Umbilical cord (tissue), 2 donors: ENCODE data around the gene MRPL20. TPM values are rescaled to one million over a fixed set of nuclear protein-coding genes. Genes with fewer than 3 reads are reported as not detected.
"Not testable (repeated sequence)": the region's sequence is repeated elsewhere in the genome, so short reads cannot be mapped to it uniquely, and the experiment has no call there.

Source experiments
- DNase-seq: peaks from one replicate; pipeline ENCODE4 v3.0.0-alpha.2; 2015; ENCODE audit warnings: low spot score
- total RNA-seq: library from RNA; depleted of rRNA; stranded (reverse); fragments of >200 nt; gene quantifications from one replicate; pipeline ENCODE4 v1.2.3, GENCODE V29; 2014; ENCODE audit warnings: low replicate concordance; ENCODE audit not compliant: insufficient read depth

MRPL20 gene
- total RNA-seq, 1 donor from 2014 or later = 68.4 TPM

- no peak for DNase-seq
Observed at GRCh38 chr1:1437033-1437903, 30.2 kb upstream of the MRPL20 start.

DNA sequence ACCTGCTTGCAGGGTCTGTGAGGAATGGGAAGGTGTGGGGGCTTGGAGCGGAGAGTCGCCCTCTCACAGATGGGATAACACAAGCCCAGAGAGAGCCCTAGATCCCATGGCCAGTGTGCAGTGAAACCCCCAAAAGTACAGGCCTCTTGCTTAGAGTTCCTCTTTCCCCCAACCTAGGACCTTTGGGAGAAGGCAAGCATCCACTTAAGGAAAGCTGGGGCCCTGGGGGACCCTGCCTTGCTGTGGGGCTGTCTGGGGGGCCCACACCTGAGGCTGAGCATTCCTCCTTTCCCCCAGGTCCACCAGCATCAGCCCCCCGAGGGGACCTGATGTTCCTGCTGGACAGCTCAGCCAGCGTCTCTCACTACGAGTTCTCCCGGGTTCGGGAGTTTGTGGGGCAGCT lies 29.5 kb upstream of the MRPL20 start:
- DNase-seq = no peak

DNA sequence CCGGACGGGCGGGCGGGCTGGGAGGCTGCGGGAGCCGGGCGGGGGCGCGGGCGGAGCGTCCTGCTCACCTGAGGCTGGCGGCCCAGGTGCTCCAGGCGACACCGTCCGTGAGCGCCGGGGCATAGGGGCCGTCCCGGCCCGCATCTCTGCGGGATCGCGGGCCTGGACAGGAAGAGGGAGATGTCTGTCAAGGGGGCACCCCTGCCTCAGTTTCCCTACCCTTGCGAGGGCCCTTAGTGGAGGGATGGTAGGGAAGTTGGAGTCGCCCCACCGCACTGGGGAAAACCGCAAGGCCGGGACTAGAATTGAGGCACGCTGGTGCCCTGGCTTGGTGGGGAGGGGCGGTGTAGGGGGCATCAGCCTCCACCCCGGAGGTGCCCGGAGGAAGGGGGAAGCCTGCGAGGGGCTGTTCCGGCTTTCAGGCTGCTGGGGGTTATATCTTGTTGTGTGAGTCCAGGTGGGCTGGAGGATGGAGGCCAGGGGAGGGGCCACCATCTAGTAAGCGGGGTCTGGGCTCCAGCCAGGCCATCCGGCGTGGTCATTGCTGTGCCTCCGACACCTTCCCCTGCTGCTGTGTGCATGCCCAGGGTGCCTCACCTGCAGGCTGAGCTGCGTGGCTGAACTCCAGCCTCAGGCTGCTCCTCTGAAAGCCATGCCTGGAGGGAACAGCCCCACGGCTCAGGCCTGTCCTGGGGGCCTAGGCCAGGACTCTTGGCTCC lies 29.0 kb upstream of the MRPL20 start:
- DNase-seq = no peak

GRCh38 chr1:1435106-1435903 lies 28.2 kb upstream of the MRPL20 start, which contains the start of gene VWA1:
Gene VWA1, plus strand, starts transcription at chr1:1435690. Its CDS starts 59 bp downstream, at chr1:1435749.
- DNase-seq = peak; percentile 80

- no peak for DNase-seq
Observed at GRCh38 chr1:1434824-1435105, 27.7 kb upstream of the MRPL20 start.

GRCh38 chr1:1434131-1434823 lies 27.2 kb upstream of the MRPL20 start:
- peak; percentile 63 for DNase-seq

DNA sequence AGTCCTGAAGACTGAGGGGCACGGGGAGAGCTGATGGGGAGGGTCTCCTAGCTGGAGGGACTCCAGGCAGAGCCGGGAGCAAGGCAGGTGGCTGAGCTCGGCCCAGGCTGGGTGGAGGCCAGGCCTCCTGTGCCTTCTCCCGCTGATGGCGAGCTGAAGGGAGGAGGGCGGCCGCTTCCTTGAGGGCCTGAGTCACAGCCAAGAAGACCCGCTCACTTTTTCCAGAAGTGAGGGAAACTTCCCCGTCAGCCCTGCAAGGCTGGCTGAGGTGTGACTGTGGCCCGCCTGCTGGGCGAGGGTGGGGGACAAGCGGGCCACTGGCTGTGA lies 26.7 kb upstream of the MRPL20 start:
- peak; percentile 59 for DNase-seq

DNA sequence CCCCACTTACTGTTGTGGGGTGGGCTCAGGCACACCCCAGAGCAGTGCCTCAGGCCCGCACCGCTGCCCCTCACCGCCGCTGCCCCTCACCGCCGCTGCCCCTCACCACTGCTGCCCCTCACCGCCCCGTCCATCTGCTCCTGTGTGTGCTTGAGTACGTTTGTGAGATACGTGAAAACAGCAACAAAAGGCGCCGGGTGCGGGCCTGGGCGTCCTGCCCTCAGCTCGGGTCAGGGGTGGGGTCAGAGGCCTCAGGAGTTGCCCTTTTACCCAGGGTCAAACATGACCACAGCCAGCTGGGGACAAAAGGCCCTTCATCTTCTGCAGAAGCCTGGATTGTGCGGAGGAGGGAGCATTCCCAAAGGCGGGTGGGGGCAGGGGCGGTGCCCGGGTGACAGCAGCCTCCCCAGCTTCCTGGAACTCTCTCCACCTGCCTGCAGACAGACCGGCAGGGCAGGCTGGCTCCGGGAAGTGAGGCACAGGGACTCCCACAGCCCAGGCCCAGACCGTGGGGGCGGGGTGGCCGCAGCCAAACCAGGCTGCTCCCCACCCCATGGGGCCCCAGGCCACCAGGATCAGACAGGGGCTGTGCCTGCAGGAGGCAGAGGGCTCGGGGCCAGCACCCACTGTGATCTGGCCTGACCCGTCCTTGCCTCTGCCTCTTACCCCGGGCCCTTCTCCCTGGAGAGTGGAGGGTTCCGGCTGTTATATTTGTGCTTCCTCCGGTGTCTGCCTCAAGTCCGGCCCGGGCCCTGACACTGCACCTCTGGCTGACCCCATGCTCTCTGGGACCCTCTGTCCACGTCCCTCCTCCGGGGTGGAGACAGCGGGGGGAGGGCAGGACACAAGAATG lies 26.1 kb upstream of the MRPL20 start:
- DNase-seq = peak; percentile 63

DNA sequence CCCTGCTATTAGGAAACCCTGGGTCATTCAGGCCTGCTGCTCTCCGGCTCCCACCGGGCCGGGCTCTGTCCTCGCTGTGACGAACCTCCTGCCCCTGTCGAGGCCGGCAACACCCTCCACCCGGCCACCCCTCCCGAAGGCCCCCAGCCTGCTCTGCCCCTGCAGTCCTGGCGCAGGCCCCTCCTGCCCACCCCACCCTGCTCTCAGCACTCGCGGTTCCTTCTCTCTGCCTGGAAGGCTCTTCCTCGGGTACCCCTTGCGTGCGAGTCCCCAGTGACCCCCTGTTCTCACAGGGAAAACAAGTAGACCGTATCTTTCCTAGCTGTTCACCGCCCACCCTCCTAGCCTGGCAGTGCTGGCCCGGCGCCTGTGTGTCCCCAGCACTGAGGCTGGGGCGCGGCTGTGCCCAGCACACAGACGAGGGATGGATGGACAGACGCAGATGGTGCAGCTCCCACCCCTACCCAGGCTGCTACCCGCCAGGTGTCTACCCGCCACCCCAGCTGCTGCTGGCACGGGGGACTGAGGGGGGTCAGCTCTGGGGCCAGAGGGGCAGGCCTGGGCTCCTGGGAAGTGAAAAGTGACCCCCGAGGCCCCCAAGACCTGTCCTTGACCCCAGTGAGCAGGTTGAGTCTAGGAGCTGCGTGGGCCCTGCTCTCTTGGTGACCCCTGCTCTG lies 25.3 kb upstream of the MRPL20 start:
- DNase-seq = peak; percentile 34

DNA sequence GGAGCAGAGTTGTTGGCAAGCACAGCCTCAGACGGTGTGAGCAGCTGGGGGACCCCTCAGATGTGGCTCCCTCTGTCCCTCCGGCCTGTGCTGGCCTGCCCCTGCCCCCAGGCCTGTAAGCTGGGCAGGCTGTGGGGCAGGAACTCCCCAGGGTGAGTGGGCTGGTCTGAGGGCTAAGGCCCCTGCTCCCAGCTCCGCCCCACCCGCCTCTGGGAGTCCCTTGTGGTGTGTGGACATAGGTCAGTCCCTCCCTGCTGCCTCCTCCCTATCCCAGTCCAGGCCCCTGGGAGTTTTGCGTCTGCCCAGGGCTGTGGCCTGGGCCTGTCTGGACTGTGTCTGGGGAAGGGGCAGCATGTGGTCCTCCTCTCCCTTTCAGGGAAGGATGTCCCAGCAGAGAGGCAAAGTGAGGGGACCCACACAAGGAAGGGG lies 24.8 kb upstream of the MRPL20 start:
- DNase-seq = peak; percentile 74

DNA sequence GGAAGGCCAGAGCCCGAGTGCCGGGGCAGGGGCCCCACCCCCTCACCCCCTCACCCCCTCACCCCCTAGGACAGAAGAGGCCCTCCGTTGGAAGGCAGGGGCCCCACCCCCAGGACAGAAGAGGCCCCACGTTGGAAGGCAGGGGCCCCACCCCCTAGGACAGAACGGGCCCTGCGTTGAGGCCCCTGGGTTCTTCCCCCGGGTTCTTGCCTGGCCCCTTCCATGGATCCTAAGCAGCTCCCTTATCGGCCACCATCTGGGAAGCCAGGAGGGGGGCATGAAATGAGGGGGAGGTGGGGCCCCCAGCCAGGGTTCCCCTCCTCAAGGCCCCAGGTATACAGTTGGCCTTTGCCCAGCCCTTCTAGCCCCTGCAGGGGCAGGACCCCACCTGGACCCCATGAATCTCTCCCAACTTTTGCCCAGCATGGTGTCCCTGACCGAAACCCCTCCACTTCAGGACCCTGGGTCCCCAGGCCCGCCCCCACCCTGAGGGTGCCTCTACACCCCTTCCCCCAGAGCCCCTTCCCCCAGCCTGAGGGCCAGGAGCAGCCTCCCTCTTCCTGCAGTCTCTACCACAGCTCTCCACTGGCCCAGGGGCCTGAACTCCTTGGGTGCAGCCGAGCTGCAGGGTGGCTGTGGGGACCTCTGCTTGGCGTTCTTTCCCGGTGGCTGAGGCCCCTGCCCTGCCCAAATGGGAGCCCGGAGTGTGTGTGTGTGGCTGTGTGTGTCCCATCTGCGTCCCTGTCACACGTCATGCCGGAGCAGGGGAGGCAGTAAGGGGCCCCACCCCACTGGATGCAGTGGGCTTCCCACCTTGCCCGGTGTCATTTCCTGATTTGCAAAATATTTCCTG lies 24.1 kb upstream of the MRPL20 start:
- no peak for DNase-seq

DNA sequence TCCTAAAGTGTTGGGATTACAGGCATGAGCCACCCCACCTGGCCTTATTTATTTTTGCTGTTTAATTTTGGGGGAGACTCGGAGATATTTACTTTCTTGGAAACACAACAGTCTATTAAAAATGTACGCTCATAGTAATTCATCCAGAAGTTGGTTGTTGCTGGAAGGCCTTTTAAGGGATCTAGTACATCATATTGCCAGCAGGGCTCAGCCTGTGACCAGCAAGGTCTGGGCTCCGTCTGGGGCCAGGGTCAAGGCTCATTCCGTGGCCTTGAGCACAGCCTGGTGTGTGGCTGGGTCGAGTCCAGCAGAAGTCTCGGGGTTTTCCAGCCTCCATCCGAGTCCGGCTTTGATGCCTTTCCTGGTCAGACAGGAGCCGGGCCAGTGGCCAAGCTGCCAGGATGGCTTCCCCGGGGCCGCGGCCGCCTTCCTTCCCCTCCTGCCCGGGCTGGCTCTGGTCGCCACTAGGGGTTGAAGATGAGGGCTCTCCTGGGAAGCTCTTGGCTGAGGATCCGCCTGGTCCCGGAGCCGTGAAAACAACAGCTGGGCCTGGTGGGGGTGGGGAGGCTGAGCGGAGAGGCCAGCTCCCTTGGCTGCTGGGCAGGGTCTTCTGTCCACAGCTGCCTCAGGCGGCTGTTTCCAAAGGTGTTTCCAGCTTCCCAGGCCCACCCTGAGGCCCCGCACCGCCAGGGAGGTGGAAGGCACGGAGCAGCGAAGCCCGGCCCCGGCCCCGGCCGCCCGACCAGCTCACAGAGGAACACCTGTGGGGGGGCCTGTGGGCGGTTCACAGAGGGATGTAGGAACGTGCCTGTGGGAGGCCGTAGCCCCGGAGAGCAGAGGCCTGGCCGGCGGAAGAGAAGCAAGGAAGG lies 23.3 kb upstream of the MRPL20 start:
- peak; percentile 79 for DNase-seq

DNA sequence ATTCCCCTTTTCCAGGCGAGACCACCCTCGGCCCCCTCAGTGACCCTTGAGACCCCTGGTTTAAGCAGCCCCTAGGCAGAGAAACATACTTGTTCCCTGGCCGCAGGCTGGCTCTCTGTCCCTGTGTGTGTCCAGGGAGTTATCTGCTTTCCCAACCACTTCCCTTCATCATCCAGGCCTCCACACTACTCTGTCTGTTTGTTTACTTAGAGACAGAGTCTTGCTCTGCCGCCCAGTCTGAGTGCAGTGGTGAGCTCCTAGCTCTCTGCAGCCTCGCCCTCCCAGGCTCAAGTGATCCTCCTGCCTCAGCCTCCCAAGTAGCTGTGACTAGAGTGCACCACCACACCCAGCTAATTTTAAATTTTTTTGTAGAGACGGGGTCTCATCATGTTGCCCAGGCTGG lies 22.6 kb upstream of the MRPL20 start:
- no peak for DNase-seq

- DNase-seq = not testable (repeated sequence)
Observed at GRCh38 chr1:1428967-1429366, 21.9 kb upstream of the MRPL20 start.

DNA sequence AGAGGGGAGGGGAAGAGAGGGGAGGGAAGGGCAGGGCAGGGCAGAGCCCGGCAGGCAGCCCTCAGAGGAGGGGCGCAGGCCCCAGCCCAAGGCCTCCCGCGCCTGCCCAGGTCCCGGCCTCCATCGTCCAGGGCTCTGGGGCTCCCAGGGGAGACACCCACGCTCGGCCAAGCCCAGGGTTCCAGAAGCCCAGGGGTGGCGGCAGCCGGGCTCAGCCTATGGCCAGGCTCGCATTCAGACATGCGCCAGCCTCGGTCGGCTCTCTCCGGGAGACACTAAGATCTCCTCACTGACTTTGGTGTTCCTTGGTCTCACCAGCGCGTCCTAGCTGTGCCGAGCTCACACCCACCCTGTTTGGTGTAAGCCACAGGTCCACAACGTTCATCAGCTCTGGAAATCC lies 21.1 kb upstream of the MRPL20 start:
- no peak for DNase-seq

DNA sequence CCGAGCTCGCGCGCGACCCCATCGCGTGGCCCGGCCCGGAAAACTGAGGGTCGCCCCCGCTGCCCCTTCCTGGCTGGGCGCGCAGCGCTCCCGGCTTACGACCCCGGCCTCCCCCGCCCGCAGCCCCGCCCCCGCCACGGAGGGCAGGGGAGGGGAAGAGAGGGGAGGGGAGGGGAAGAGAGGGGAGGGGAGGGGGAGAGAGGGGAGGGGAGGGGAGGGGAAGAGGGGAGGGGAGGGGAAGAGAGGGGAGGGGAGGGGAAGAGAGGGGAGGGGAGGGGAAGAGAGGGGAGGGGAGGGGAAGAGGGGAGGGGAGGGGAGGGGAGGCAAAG lies 20.7 kb upstream of the MRPL20 start:
- no peak for DNase-seq

DNA sequence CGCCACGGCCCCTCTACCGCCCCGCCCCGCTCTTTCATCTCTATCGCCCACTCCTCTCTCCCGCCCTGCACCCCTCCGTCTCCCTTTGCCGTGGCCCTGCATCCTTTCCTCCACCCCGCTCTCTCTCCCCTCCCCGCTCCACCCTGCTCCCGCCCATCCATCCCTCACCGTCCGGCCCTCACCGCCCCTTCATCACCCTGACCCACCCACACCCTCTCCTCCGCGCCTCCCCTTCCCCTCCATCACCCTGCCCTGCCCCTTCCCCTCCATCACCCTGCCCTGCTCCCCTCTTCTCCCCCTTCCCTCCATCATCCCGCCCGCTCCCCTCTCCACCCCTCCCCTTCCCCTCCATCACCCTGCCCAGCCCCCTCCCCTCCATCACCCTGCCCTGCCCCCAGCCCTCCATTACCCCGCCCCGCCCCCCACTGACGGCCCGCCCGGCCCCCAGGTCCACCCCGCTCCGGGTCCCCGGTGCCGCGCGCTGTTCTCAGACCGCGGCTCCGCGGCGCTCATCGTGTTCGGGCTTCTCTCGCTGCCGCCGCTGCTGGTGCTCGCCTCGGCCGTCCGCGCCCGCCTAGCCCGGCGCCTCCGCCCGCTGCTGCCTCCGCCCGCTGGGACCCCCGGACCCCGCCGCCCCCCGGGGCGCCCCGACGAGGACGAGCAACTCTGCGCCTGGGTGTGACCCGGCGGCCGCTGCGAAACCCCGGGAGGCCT lies 20.2 kb upstream of the MRPL20 start:
- peak; percentile 80 for DNase-seq
